PC-3 (cell line): ENCODE data around the gene EHD3. TPM values are rescaled to one million over a fixed set of nuclear protein-coding genes. Genes with fewer than 3 reads are reported as not detected.

ENCODE experiments used
- ATAC-seq: fragments of 200-7000 bp; cut with Tn5 transposase; 2 replicates; pipeline ENCODE4 v1.9.1; 2020; ENCODE audit warnings: mild to moderate bottlenecking, moderate library complexity
- BruUV-seq: library from RNA; stranded (reverse); fragments of 400-500 nt; replicated peaks from 2 replicates; lab custom pipeline; 2021; lab: Mats Ljungman, UMichigan
- CTCF ChIA-PET: fragments of 300-600 bp; sonication (Branson Sonifier 250); formaldehyde crosslinking; loops from one replicate; lab custom pipeline; 2022; ENCODE audit warnings: antibody characterized with exemption; lab: Charles Lee
- POLR2A ChIA-PET: fragments of 300-600 bp; sonication (Branson Sonifier 250); formaldehyde crosslinking; loops from one replicate; lab custom pipeline; 2022; ENCODE audit warnings: antibody characterized with exemption; ENCODE audit not compliant: unreplicated experiment; lab: Charles Lee
- DNase-seq: peaks from one replicate; pipeline ENCODE4 v3.0.0-alpha.2; 2015
- H2AFZ ChIP-seq: fragments of 300-600 bp; sonication (generic); 2 replicates; pipeline ENCODE4 v1.6.0; 2016; ENCODE audit warnings: antibody characterized with exemption, low read length
- H3F3A ChIP-seq: fragments of 300-600 bp; sonication (generic); one replicate; pipeline ENCODE4 v1.6.0; 2017; ENCODE audit warnings: antibody characterized with exemption, low read length, control low read depth, mild to moderate bottlenecking; ENCODE audit not compliant: unreplicated experiment
- H3K27ac ChIP-seq: fragments of 300-600 bp; sonication (generic); 2 replicates; pipeline ENCODE4 v1.5.1; 2016; ENCODE audit warnings: mild to moderate bottlenecking, low read length
- H3K27me3 ChIP-seq: fragments of 300-600 bp; sonication (generic); 2 replicates; pipeline ENCODE4 v1.6.1; 2016; ENCODE audit warnings: low read length, mixed read lengths
- H3K36me3 ChIP-seq: fragments of 300-600 bp; sonication (generic); 2 replicates; pipeline ENCODE4 v1.6.1; 2016; ENCODE audit warnings: low read depth, mixed run types, low read length, mixed read lengths
- H3K4me1 ChIP-seq: fragments of 300-600 bp; sonication (generic); 2 replicates; pipeline ENCODE4 v1.5.1; 2016; ENCODE audit warnings: low read length; ENCODE audit not compliant: insufficient read depth
- H3K4me2 ChIP-seq: fragments of 300-600 bp; sonication (generic); 2 replicates; pipeline ENCODE4 v1.6.0; 2016; ENCODE audit warnings: low read length
- H3K4me3 ChIP-seq: fragments of 300-600 bp; sonication (generic); 2 replicates; pipeline ENCODE4 v1.5.1; 2016; ENCODE audit warnings: mild to moderate bottlenecking, low read length, mixed read lengths
- H3K79me2 ChIP-seq: fragments of 300-600 bp; sonication (generic); 2 replicates; pipeline ENCODE4 v1.6.1; 2017; ENCODE audit warnings: low read length, mixed read lengths
- H3K9ac ChIP-seq: fragments of 300-600 bp; sonication (generic); 2 replicates; pipeline ENCODE4 v1.6.0; 2016; ENCODE audit warnings: mild to moderate bottlenecking, low read length
- H3K9me2 ChIP-seq: fragments of 300-600 bp; sonication (generic); replicated peaks from 2 replicates; pipeline ENCODE4 v1.6.1; 2016; ENCODE audit warnings: mixed run types, low read length, mixed read lengths
- H3K9me3 ChIP-seq: fragments of 300-600 bp; sonication (generic); 2 replicates; pipeline ENCODE4 v1.6.1; 2016; ENCODE audit warnings: low read length, mixed read lengths
- H4K20me1 ChIP-seq: fragments of 300-600 bp; sonication (generic); 2 replicates; pipeline ENCODE4 v1.6.1; 2016; ENCODE audit warnings: low read length, mixed read lengths
- EZH2 ChIP-seq: fragments of 300-600 bp; sonication (generic); IDR thresholded peaks from one replicate; pipeline ENCODE4 v1.6.1; 2017; ENCODE audit warnings: antibody characterized with exemption, mild to moderate bottlenecking, low read length; ENCODE audit not compliant: unreplicated experiment
- EZH2phosphoT487 ChIP-seq: fragments of 300-600 bp; sonication (generic); IDR thresholded peaks from 2 replicates; pipeline ENCODE4 v1.6.1; 2018; ENCODE audit warnings: mild to moderate bottlenecking, antibody characterized with exemption, low read length, borderline replicate concordance
- intact Hi-C: fragments of 100-400 bp; cut with micrococcal nuclease; formaldehyde crosslinking; loops from 2 replicates; pipeline ENCODE4 v1.9.0; 2023
- total RNA-seq: library from RNA; depleted of rRNA; stranded (reverse); fragments of >200 nt; gene quantifications from 2 replicates; pipeline ENCODE4 v1.2.3, GENCODE V29; 2014
- TF ChIP-seq, protein P1 (sequence below): fragments of 300-600 bp; sonication (generic); conservative IDR thresholded peaks from 2 replicates; pipeline ENCODE4 v1.5.1; 2017; ENCODE audit warnings: antibody characterized with exemption, low read depth, mild to moderate bottlenecking, low read length

Gene EHD3
- total RNA-seq, 1 experiment from 2014 or later: 4.4 TPM

- no peak overlapping the region for H3K9ac ChIP-seq
- H3K4me3 ChIP-seq: no peak overlapping the region
- no peaks in the 10 kb centered on the region for H3F3A ChIP-seq
- H2AFZ ChIP-seq: no peak overlapping the region
- no peaks in the 10 kb centered on the region for H4K20me1 ChIP-seq
- H3K4me2 ChIP-seq: no peak overlapping the region
- H3K9me3 ChIP-seq: no peaks in the 10 kb centered on the region
- ATAC-seq (no peak), DNase-seq (no peak)
- H3K4me1 ChIP-seq: peaks cover 3% of the 10 kb centered on the region; the same call in 1 of the 2 replicates
- intact Hi-C loops: loop anchor here (10.0 kb wide), 2 partner anchors 176 to 286 kb away; partner anchors contain the start of gene XDH
- no peaks in the 10 kb centered on the region for H3K36me3 ChIP-seq
- TF ChIP-seq, protein P1, sequence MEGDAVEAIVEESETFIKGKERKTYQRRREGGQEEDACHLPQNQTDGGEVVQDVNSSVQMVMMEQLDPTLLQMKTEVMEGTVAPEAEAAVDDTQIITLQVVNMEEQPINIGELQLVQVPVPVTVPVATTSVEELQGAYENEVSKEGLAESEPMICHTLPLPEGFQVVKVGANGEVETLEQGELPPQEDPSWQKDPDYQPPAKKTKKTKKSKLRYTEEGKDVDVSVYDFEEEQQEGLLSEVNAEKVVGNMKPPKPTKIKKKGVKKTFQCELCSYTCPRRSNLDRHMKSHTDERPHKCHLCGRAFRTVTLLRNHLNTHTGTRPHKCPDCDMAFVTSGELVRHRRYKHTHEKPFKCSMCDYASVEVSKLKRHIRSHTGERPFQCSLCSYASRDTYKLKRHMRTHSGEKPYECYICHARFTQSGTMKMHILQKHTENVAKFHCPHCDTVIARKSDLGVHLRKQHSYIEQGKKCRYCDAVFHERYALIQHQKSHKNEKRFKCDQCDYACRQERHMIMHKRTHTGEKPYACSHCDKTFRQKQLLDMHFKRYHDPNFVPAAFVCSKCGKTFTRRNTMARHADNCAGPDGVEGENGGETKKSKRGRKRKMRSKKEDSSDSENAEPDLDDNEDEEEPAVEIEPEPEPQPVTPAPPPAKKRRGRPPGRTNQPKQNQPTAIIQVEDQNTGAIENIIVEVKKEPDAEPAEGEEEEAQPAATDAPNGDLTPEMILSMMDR: no peak
- TF ChIP-seq EZH2phosphoT487: no peak
- no peak for TF ChIP-seq EZH2
- no peaks in the 10 kb centered on the region for H3K79me2 ChIP-seq
- ChIA-PET CTCF (no interaction called here), POLR2A (no interaction called here)
- H3K27me3 ChIP-seq: no peaks in the 10 kb centered on the region
- H3K9me2 ChIP-seq: no peaks in the 10 kb centered on the region
- H3K27ac ChIP-seq: no peak overlapping the region
- BruUV-seq: no TSS peak
Measured at GRCh38 chr2:31238126-31238905, 4.4 kb downstream of the EHD3 start.

GRCh38 chr2:31238906-31239592 lies 5.1 kb downstream of the EHD3 start:
- no TSS peak for BruUV-seq
- Histone ChIP-seq H2AFZ (no peak overlapping the region), H3K27me3 (no peaks in the 10 kb centered on the region), H3K36me3 (no peaks in the 10 kb centered on the region), H3K4me3 (no peak overlapping the region), H3K79me2 (no peaks in the 10 kb centered on the region), H4K20me1 (no peaks in the 10 kb centered on the region), H3K9ac (no peak overlapping the region), H3K4me2 (no peak overlapping the region), H3K4me1 (no peaks in the 10 kb centered on the region), H3K9me3 (no peaks in the 10 kb centered on the region), H3K27ac (no peak overlapping the region), H3K9me2 (no peaks in the 10 kb centered on the region), H3F3A (no peaks in the 10 kb centered on the region)
- no peak for DNase-seq
- ChIA-PET CTCF (no interaction called here), POLR2A (no interaction called here)
- TF ChIP-seq, protein P1: no peak
- ATAC-seq: no peak
- intact Hi-C loops: loop anchor here (10.0 kb wide), 2 partner anchors 176 to 286 kb away; partner anchors contain the start of gene XDH
